ENCODE measurements around the gene PM20D2.

DNA sequence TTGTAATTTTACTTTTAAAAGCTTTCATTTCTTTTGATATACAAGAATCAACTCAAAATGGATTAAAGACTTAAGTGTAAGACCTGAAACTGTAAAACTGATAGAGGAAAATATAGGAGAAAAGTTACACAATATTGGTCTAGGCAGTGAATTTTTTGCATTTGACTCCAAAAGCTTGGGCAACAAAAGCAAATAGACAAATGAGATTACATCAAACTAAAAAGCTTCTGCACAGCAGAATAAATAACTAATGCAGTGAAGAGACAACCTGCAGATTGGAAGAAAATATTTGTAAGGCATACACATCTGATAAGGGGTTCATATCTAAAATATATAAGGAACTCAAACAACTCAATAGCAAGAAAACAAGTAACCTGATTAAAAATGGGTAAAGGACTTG, 68.3 kb downstream of the PM20D2 start:
- TF ChIP-seq EP300 (IDR thresholded peaks at IDR 0.05) = no peak
- TF ChIP-seq POLR2AphosphoS5 (IDR thresholded peaks at IDR 0.05) = no peak
- no peak for TF ChIP-seq CTCF (IDR thresholded peaks at IDR 0.05)
- no peak for TF ChIP-seq POLR2A (IDR thresholded peaks at IDR 0.05)

Data from suprapubic skin (tissue), 4 donors.